Smooth muscle cell (in vitro differentiated cells): ENCODE results near the gene IFT122. TPM values are rescaled to one million over a fixed set of nuclear protein-coding genes. Genes with fewer than 3 reads are reported as not detected.

Experiments used
- DNase-seq: peaks from one replicate; lab custom pipeline; 2025; ENCODE audit not compliant: unreplicated experiment; lab: John Stamatoyannopoulos, UW
- H2AFZ ChIP-seq: fragments of 200-600 bp; sonication (generic); 2 replicates; pipeline ENCODE4 v1.6.0; 2016; ENCODE audit warnings: antibody characterized with exemption, low read depth, mild to moderate bottlenecking
- H3F3A ChIP-seq: fragments of 200-600 bp; sonication (generic); 2 replicates; pipeline ENCODE4 v1.6.0; 2017; ENCODE audit warnings: antibody characterized with exemption, low read depth
- H3K27ac ChIP-seq: fragments of 200-600 bp; sonication (generic); 2 replicates; pipeline ENCODE4 v1.5.1; 2016; ENCODE audit warnings: low read depth, mild to moderate bottlenecking
- H3K27me3 ChIP-seq: fragments of 200-600 bp; sonication (generic); 2 replicates; pipeline ENCODE4 v1.6.1; 2016; ENCODE audit warnings: low read depth, mild to moderate bottlenecking
- H3K36me3 ChIP-seq: fragments of 200-600 bp; sonication (generic); 2 replicates; pipeline ENCODE4 v1.5.1; 2016; ENCODE audit warnings: low read depth
- H3K4me1 ChIP-seq: fragments of 200-600 bp; sonication (generic); 2 replicates; pipeline ENCODE4 v1.5.1; 2016; ENCODE audit warnings: low read depth
- H3K4me2 ChIP-seq: fragments of 200-600 bp; sonication (generic); 2 replicates; pipeline ENCODE4 v1.6.0; 2016; ENCODE audit warnings: mild to moderate bottlenecking
- H3K4me3 ChIP-seq: fragments of 200-600 bp; sonication (generic); 2 replicates; pipeline ENCODE4 v1.5.1; 2016; ENCODE audit warnings: mild to moderate bottlenecking
- H3K79me2 ChIP-seq: fragments of 200-600 bp; sonication (generic); 2 replicates; pipeline ENCODE4 v1.6.0; 2016; ENCODE audit warnings: low read depth, mild to moderate bottlenecking
- H3K9ac ChIP-seq: fragments of 200-600 bp; sonication (generic); 2 replicates; pipeline ENCODE4 v1.6.0; 2016; ENCODE audit warnings: low read depth
- H3K9me3 ChIP-seq: fragments of 200-600 bp; sonication (generic); replicated peaks from 2 replicates; pipeline ENCODE4 v1.5.1; 2016; ENCODE audit warnings: low read depth
- H4K20me1 ChIP-seq: fragments of 200-600 bp; sonication (generic); 2 replicates; pipeline ENCODE4 v1.6.0; 2016; ENCODE audit warnings: low read depth
- WGBS: methylation state at CpG from one replicate; pipeline ENCODE4 v1.1.7; 2016; ENCODE audit warnings: low lambda C conversion rate; 5-methylcytosine and 5-hydroxymethylcytosine counted together
- polyA plus RNA-seq: library from polyadenylated mRNA; unstranded; fragments of >200 nt; fragmentation: Nextera tagmentation; extraction: Ambion mirVana; gene quantifications from 2 replicates; pipeline ENCODE4 v1.2.1, GENCODE V29; 2016
- small RNA-seq: library from RNA; depleted of rRNA; stranded (forward); fragments of <200 nt; gene quantifications from one replicate; pipeline ENCODE3, GENCODE V24; 2014
- total RNA-seq: library from RNA; depleted of rRNA; stranded (reverse); fragments of >200 nt; gene quantifications from 2 replicates; pipeline ENCODE4 v1.2.3, GENCODE V29; 2014
- TF ChIP-seq, protein P1 (sequence below): fragments of 200-600 bp; sonication (generic); IDR thresholded peaks from 2 replicates; pipeline ENCODE4 v1.5.1; 2017; ENCODE audit warnings: borderline replicate concordance, mild to moderate bottlenecking, antibody characterized with exemption; ENCODE audit not compliant: insufficient read depth, poor library complexity, severe bottlenecking

Gene IFT122
- total and polyA plus RNA-seq, 2 experiments from 2014 or later: 13.4 to 17.4 TPM

DNA sequence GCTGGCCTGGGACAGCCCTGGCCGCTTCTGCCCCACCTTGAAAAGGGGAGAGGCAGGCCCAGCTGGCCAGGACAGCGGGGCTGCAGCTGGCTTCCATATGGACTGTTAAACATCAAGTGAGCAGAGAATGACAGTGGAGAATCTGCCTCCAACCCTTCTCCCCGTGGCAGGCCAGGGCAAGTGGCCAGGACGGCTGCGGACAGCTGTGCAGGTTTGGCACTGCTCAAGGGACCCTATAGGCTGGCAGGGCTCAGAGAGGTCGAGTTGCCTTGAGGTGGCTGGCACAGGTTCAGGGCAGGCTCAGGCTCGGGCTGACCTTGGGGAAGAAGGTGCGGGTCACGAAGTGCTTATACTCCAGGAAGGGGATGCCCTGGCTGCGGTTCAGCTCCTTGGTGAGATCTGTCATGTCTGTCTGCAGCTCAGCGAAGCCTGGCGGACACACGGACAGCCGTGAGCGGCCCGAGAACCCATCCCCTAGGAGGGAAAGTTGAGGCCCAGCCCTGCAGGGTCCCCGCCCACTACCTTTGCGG lies 127.2 kb downstream of the IFT122 start:
- WGBS: 92% methylated on average over 18 of the region's 18 CpGs
- DNase-seq: no peak
- Histone ChIP-seq H3K36me3 (no peaks in the 10 kb centered on the region), H3K27me3 (no peaks in the 10 kb centered on the region), H4K20me1 (no peaks in the 10 kb centered on the region), H3K4me3 (no peak overlapping the region), H3K4me2 (no peak overlapping the region), H3F3A (no peaks in the 10 kb centered on the region), H3K9me3 (no peaks in the 10 kb centered on the region), H3K4me1 (no peaks in the 10 kb centered on the region), H3K79me2 (no peaks in the 10 kb centered on the region), H3K27ac (no peak overlapping the region), H2AFZ (no peak overlapping the region), H3K9ac (no peak overlapping the region)
- TF ChIP-seq, protein P1, sequence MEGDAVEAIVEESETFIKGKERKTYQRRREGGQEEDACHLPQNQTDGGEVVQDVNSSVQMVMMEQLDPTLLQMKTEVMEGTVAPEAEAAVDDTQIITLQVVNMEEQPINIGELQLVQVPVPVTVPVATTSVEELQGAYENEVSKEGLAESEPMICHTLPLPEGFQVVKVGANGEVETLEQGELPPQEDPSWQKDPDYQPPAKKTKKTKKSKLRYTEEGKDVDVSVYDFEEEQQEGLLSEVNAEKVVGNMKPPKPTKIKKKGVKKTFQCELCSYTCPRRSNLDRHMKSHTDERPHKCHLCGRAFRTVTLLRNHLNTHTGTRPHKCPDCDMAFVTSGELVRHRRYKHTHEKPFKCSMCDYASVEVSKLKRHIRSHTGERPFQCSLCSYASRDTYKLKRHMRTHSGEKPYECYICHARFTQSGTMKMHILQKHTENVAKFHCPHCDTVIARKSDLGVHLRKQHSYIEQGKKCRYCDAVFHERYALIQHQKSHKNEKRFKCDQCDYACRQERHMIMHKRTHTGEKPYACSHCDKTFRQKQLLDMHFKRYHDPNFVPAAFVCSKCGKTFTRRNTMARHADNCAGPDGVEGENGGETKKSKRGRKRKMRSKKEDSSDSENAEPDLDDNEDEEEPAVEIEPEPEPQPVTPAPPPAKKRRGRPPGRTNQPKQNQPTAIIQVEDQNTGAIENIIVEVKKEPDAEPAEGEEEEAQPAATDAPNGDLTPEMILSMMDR: no peak

DNA sequence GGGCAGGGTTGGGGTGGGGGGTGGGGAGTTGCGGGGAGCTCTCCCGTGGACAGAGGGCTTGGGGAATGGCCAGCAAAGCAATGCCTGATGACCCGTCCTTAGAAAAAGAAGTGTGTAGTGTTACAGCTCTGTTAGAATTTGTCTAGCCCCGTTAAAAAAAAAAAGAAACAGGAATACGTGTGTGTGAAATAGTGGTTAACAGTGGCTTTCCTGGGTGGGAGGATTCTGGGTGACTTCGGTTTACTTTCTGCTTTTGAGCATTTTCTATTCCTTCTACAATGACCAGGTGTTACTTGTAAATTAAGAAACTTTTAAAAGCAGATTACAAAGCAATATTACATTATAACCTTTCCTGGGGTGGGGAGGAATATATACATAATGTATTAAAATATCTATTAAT lies 127.9 kb downstream of the IFT122 start:
- Histone ChIP-seq H3K4me1 (no peaks in the 10 kb centered on the region), H3K27ac (no peak overlapping the region), H4K20me1 (no peaks in the 10 kb centered on the region), H3K4me2 (no peak overlapping the region), H3K27me3 (no peaks in the 10 kb centered on the region), H2AFZ (no peak overlapping the region), H3K79me2 (no peaks in the 10 kb centered on the region), H3K4me3 (no peak overlapping the region), H3K9ac (no peak overlapping the region), H3F3A (no peaks in the 10 kb centered on the region), H3K9me3 (no peaks in the 10 kb centered on the region), H3K36me3 (no peaks in the 10 kb centered on the region)
- TF ChIP-seq, protein P1: no peak
- no peak for DNase-seq
- WGBS: 94% methylated on average over 6 of the region's 6 CpGs

DNA sequence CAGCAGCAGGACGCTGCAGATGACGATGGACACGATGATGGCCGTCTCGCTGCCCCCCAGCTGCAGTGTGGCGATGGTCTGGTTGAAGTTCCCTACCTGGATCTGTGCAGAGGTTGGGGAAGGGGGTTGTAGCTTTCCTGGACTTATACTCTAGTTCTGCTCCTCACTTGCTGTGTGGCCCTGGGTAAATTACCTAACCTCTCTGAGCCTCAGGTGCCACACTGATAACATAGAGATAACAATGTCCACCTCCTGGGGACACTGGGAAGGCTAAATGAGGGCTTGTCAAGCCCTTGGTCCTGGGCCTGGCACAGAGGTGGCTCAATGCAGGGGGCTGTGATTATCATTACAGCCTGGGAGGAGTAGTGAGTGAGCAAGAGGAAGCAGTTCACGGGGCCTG lies 129.8 kb downstream of the IFT122 start:
- H2AFZ ChIP-seq: no peak overlapping the region
- no peaks in the 10 kb centered on the region for H3K4me1 ChIP-seq
- no peak overlapping the region for H3K4me3 ChIP-seq
- no peak overlapping the region for H3K4me2 ChIP-seq
- H3F3A ChIP-seq: no peaks in the 10 kb centered on the region
- 97% methylated on average over 7 of the region's 7 CpGs for WGBS
- H3K27me3 ChIP-seq: no peaks in the 10 kb centered on the region
- H4K20me1 ChIP-seq: no peaks in the 10 kb centered on the region
- TF ChIP-seq, protein P1: no peak
- no peaks in the 10 kb centered on the region for H3K9me3 ChIP-seq
- H3K79me2 ChIP-seq: no peaks in the 10 kb centered on the region
- no peaks in the 10 kb centered on the region for H3K36me3 ChIP-seq
- no peak overlapping the region for H3K27ac ChIP-seq
- H3K9ac ChIP-seq: no peak overlapping the region
- no peak for DNase-seq

Small RNA genes lying within 50 kb of the gene (small RNA-seq; reads per million reads assigned to genes)
- 112 reads per million, percentile 98 among the genes with 10 or more reads in this experiment for gene SNORA7B

Other genes starting within 250 kb of the IFT122 start
- gene COPG1, start 190.6 kb upstream of the IFT122 start, total RNA-seq: 177 and 210 TPM in 2 replicates
- gene COPG1, start 190.6 kb upstream of the IFT122 start, polyA plus RNA-seq: 228 and 265 TPM in 2 replicates
- 9.3 and 15.2 TPM in 2 replicates for gene HMCES, start 161.4 kb upstream of the IFT122 start, total RNA-seq
- gene HMCES, start 161.4 kb upstream of the IFT122 start, polyA plus RNA-seq: 25.0 and 33.8 TPM in 2 replicates
- gene EFCAB12, start 11.6 kb upstream of the IFT122 start, total RNA-seq: 0.09 and 0.76 TPM in 2 replicates
- gene EFCAB12, start 11.6 kb upstream of the IFT122 start, polyA plus RNA-seq: 0.90 TPM in 1 of 2 replicates, not detected in the other
- 23.1 and 28.9 TPM in 2 replicates for gene MBD4, start 276 bp upstream of the IFT122 start, total RNA-seq
- gene MBD4, start 276 bp upstream of the IFT122 start, polyA plus RNA-seq: 26.5 and 26.8 TPM in 2 replicates
- 0.63 TPM in 1 of 2 replicates, not detected in the other for gene RHO, start 88.4 kb downstream of the IFT122 start, total RNA-seq
- gene RHO, start 88.4 kb downstream of the IFT122 start, polyA plus RNA-seq: not detected in 2 replicates
- gene H1-8, start 103.0 kb downstream of the IFT122 start, total RNA-seq: not detected in 2 replicates
- not detected in 2 replicates for gene H1-8, start 103.0 kb downstream of the IFT122 start, polyA plus RNA-seq
- 71.2 and 94.3 TPM in 2 replicates for gene PLXND1, start 166.5 kb downstream of the IFT122 start, total RNA-seq
- 75.8 and 130 TPM in 2 replicates for gene PLXND1, start 166.5 kb downstream of the IFT122 start, polyA plus RNA-seq